Suppressor macrophage treated with lipopolysaccharide for 1 hour (primary cell): Measurements from ENCODE around the gene RTP5.

Experiments used
- DNase-seq, 3 donors: peaks; one replicate each; pipeline ENCODE4 v3.0.0-alpha.2; 2020 to 2022

RTP5 gene

DNA sequence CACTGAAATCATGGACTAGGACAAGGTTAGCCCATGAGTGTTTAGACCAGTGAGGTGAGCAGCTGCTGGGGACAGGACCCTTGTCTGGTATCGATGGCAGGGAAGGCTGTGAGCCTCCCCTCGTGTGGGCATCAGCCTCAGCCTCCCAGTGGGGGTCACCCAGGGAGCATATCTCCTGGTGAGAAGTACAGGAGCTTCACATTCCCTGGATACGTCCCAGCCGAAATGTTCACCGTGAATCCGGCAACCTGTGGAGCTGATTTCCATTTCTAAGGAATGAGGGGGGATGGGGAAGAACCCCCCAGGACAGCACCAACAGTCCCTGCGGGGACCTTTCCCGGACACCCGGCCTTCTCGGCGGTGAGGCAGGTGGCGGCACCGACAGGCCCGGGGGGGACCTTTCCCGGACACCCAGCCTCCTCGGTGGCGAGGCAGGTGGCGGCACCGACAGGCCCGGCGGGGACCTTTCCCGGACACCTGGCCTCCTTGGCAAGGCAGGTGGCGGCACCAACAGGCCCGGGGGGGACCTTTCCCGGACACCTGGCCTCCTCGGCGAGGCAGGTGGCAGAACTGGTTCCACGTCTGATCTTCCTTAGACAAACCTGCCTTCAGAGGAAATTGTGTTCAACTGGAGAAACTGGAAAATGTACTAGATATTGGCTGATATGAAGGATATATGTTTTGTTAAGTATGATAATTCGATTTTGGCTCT is 21.2 kb downstream of the RTP5 start:
- no peak for DNase-seq

DNA sequence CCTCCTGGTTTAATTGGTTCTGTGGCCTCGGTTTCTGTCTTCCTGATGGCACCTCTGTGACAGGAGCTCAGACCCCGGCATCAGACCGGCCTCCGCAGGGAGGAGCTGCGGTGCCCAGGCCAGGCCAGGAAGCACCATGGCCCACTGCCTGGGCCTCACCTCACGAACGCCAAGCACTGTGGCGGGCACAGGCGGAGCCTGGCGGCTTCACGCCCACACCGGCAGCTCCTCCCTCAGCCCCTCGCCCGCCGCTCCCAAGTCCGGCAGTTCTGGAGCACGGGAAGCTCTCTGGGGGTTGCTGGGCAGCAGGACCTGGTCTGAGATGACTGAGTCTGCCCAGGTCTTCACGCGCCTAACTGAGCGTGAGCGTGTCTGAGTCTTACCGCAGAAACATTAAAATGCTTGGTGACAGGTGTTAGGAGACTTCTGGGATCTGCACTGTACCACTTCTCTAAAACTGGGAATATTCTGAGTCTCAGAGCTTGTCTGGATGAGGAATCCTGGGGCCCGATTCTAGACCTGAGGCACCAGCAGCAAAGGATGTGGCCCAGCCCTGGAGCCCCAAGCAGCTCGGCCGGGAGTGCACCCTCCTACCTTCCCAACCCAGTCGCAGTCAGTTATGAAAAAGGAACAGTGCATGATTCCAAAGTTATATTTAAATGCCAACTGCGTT is 21.9 kb downstream of the RTP5 start:
- DNase-seq, result no peak

DNA sequence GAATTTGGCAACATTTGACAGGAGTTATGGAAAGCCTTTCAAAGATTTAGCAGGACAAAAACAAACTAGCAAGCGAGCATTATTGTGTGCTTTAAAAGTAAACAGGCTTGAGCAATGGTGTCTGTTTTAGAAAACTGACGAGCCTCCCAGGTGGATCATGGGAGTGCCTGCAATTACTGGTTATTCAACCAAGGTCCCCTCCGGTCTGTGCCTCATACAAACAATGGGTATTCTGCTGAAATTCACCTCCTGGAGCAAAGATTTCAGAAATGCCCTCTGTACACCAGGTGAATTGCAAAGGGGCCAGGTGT is 22.4 kb downstream of the RTP5 start:
- no peak for DNase-seq

DNA sequence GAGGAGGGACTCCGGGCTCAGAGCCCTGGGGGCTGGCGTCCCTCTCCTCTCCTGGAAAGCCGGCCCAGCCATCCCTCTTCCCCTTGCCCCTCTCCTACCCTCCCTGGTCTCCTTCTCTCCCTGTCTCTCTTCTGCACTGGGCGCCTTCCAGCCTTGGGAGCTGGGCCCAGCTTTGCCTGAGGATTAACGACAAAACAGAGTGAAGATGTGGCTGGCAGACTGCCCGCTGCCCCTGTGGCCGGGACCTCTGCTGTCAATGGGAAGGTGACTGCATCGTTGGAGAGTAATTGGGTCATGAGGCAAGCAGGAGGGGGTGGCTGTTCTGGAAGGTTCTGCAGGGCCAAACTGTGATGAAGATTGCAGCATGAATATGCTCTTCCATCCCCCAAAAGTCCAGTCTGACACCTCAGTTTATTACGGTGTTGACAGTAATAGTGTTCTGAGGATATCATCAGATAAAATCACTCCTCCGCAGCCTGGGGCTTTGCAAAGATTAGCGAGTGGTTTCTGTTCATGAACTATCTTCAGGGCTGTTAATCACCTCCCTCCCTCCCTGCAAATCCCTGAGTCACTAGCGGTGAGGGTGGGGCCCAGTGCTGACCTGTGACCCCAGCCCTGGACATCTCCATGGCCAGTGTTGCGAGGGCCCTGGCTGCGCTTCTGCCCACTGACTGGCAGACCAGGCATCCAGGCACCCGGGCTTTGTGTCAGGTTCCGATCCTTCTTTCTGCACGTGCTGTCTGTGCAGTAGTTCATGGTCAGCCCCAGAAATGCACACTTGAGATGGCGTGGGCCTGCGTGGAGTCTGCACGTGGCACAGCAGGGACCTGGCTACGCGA is 23.0 kb downstream of the RTP5 start:
- no peak for DNase-seq

DNA sequence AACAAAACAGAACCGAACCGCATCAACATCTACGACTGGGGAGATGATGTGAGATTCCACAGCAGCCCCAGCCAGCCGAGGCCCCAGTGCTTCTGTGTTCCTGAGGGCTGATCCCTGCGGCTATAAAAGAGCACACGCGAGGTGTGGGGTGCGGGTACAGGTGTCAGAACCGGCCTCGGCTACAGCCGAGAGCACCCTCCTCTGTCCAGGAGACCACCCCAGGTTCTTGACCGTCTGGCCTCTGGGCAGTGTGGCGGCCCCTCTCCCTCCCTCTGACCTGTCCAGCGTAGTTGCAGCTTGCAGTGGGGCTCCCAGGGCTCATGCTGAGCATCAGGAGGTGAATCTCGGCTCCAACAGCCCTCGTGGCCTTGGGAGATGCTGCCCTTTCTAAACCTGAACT is 23.7 kb downstream of the RTP5 start:
- DNase-seq, result no peak

DNA sequence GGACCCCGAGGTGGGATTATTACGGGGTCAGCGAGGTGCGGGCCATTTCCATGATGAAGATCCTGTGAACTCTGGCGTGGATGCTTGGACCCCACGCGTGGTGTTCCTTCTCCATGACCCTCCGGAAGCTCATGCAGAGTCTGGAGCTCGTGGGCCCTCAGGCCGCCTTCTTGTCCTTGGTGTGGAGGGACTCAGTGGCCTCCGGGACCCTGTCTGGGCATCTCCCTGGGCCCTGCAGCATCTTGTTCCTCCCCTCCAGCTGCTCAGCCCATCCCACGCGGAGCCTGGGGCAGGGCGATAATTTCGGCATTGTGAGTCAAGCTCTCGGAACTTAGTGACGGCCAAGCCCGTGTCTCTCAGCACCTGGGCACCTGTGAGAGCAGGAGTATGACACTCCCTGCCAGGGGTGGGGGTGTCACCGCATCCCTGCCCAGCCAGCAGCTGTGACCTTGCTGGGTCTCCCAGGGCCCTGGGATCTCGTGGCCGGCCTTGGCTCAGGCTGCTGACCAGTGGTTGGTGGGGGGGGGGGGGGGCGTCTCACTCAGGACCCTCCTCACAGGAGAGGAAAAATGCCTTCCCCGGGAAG is 24.6 kb downstream of the RTP5 start:
- no peak for DNase-seq

DNA sequence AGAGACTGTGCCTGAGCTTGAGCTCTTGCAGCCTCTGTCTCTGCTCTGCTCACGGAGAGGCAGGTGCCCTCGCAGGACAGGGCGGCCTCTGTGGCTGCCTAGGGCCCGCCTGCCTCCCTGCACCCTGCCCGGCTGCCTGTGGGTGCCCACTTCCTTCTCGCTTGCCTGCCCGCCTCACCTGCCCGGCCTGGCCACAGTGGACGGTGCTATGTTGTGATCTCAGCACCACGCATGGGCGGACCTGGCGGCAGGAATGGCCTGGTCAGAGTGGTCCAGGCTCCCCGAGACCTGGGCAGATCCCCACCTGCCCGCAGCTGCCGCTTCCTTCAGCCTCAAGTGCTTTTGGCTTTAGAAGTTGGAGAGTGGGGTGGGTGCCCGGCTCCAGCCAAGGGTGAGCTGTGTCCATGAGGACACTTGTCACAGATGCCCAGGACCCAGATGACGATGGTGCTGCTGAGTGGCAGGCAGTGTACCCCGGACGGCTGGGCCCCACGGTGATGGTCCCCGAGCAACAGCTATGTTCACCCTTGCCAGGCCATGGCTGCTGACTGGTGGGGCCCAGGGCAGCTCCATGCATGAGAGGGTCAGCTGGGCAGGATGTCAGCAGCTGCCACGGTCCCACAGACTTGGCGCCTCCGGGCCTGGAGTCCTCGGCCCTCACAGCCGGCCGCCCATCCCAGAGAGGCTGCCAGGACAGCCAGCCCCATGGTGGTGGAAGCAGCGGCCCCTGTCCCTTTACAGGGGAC is 25.3 kb downstream of the RTP5 start:
- DNase-seq, result no peak

DNA sequence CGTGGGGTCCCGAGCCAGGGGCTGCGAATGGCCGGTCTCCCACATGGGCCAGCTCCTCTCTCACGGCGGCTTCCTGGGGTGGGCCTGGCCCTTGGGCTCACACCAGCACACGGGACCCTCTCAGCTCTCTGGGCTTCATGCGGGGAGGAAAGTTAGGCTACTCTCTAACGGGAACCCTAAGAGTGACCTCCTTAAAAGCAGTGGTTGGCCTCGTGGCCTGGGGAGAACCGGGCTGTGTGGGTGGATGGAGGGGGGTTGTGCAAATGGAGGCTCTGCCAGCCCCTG is 25.8 kb downstream of the RTP5 start:
- DNase-seq, result no peak

DNA sequence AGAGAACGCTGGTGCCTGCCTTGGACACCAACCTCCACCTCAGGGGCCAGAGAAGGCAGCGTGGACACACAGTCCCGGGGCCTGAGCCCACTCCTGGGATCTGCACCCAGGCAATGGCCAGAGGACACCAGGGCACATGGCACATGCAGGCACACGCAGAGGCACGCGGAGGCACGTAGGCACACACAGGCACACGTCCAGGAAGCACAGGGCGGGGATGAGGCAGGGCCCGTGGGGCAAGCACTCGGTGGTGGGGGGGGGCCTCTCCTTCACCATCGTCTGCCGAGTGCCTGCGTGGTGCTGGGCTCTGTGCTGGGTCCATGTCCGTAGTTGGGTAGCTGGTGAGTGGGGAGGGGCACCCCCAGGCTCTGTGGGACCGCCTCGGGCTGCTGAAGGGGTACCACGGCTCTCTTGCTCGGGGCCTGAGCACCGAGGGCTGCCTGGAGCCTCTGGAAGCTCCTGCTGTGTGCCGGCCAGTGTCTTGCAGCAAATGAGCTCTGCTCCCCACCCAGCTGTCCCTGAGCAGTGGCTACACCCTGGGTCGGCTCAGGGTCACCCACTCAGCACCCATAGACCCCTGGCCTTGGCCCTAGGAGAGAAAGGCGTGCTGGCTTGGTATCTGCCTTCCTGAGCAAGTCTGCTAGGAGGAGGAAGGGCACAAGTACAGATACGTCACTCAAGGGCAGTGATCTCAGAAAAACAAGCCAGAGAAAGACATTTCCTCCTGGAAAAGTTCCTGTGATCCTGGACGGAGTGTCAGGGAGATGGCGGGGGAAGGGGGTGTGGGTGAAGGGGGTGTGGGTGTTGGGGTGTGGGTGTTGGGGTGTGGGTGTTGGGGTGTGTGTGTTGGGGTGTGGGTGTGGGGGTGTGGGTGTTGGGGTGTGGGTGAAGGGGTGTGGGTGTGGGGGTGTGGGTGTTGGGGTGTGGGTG is 26.4 kb downstream of the RTP5 start:
- DNase-seq, result peak in 2 of 3 donors; percentile 20 to 43

DNA sequence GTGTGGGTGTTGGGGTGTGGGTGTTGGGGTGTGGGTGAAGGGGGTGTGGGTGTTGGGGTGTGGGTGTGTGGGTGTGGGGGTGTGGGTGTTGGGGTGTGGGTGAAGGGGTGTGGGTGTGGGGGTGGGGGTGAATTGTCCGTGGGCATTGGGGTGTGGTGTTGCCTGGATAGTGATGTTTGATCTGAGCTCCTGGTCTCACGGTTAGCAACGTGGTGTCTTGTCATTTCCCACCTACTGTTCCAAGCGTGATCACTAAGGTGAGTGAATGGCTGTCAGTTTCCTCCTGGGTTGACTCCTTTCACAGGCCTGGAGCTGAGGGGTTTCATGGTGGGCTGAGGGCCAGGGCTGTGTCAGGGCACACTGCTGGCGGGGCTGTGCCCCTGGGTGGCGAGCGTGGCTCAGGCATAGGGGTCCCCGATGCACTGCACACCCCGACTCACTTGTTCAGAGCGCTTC is 27.2 kb downstream of the RTP5 start:
- DNase-seq, result peak in 1 of 3 donors; percentile 4

DNA sequence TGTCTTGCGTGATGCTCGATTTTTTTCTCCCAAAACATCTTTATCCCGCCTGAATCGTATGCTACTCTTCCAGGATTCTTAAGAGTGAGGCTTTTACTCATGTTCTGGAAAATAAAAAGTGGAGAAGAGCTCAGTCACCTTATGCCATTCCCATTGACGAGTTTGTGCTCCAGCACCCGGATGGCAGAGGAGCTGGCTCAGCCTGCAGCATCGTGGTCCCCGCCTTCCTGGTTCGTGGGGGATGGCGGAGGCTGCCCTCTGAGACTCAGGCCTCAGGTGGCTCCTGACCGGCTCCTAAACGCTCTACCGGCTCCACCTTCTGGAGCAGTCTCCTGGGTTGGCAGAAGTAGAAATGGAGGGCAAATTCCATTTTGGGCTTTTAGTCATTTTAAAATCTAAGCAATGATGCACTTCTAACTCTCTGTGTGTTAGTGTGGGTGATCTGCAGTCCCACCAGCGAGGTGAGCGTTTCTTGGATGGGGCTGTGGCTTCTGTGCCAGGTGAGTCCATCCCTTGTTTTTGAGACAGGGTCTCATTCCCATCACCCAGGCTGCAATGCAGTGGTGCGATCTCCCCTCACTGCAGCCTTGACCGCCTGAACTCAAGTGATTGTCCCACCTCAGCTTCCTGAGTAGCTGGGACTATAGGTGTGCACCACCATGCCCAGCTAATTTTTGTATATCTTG is 27.8 kb downstream of the RTP5 start:
- DNase-seq, result no peak

DNA sequence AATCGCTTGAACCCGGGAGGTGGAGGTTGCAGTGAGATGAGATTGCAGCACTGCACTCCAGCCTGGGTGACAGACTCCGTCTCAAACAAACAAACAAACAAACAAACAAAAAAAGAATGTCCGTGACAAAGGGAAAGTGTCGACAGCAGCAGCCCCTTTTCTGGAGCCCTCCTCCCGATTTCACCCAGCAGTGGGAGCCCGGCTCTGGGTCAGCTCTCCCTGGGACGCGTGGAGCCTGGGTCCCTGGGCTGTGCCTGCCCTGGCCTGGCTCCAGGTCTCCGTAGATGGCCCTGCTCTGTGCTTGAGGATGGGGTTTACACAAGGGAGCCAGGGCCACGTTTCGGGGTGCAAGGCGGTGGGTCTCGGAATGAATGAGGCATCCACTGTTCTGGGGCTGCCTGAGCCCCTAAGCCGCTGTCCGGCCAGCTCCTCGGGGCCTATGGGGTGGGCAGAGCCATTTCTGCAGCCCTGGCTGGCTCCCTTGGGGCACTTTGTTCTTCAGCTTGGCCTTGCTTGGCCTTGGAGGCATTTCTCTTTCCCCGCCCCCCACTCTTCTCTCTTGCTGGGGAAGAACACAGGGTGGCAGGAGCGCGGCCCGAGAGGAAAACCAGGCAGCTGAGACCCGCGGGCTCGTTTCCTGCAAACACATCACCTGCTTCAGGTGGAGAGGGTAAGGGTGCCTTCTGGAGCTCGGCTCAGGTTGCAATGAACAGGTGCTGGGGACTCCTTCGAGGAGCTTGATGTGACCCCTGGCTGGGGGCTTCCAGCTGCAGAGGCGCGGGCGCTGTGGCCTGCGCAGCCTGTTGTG is 29.1 kb downstream of the RTP5 start:
- no peak for DNase-seq

DNA sequence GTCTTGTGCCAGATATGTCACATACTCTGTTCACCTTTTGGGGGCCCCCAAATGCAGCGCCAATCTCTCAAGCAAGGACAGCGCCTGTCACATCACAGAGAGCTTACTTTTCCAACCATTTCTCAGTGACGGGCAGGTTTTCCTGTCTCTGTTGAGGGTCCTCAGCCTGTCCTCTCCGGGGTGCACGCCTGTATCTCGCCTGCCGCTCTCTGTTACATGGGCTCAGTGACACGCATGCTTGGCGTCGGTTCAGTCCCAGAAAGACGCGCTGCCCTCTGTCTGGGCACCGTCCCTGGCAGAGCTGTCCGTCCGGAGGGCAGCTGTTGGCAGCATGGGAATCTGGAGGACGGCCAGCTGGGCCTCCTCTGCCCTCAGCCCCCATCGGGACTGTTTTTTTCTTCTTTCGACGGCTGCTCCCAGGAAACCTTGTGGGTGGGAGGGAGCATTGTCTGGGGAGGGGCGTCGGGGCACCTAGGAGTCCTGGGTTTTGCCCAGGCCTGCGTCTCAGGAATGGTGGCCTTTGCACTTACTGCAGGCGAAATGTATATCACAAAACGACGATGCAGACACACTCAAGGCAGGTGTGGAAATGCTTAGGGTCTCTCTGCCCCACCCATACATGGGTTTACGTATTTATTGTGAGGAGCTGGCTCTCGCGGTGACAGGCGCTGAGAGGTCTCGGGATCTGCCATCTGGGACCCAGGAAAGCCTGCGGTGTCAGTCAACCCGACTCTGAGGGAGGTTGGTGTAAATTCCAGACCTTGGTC is 30.9 kb downstream of the RTP5 start:
- no peak for DNase-seq

DNA sequence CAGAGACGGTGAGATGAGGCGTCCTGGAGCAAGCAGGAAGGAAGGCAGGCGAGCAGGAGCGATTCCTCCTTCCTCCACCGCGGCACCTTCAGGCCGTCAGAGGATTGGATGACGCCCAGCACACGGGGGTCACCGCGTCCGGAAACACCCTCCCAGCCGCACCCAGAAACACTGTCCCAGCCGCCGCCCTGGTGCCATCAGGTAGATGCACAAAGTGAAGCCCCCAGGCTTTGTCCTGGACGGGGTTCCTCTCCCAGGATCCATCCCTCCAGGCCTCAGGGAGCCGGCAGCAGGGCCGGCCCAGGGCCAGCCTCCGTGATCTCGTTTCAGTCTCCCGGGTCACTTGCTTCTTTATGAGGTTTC is 31.5 kb downstream of the RTP5 start:
- no peak for DNase-seq

DNA sequence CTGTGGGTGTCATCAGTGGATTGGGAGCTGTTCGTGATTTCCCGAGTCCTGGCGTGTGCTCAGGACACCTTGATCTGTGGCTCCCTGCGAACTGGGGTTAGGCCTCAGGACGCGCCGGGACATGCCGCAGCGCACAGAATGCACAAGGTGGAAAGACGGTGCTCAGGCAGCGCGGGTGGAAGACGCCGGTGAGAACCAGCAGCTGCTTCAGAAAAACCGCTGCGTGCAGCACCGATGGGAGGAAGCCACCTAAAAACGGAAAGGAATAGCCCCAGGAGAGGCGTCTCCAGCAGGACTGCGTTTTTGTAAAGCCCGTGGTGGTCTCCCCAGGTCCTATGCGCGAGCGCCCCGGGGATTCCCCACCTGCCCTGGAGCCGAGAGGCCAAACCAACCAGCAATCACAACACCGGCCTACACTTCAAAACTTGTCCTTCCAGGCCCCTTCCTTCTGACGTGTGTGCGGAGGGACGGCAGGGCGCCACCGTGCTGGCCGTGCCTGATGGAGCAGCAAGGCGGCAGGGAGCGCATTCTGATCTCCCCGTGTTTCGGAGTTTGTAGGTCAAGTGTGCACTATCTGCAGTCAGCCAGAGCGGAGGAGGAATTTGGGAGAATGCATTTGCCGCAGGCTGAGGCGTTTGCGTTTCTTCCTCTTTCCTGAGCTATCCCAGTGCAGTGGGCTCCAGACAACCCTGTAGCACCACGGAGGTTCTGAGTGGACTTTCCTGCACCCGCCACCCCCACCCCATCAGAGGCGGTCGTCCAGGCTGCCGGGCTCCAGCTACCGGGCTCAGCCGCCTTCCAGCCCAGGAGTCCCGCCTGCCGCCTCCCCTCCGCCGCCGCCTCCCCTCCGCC is 32.2 kb downstream of the RTP5 start:
- DNase-seq, result no peak

DNA sequence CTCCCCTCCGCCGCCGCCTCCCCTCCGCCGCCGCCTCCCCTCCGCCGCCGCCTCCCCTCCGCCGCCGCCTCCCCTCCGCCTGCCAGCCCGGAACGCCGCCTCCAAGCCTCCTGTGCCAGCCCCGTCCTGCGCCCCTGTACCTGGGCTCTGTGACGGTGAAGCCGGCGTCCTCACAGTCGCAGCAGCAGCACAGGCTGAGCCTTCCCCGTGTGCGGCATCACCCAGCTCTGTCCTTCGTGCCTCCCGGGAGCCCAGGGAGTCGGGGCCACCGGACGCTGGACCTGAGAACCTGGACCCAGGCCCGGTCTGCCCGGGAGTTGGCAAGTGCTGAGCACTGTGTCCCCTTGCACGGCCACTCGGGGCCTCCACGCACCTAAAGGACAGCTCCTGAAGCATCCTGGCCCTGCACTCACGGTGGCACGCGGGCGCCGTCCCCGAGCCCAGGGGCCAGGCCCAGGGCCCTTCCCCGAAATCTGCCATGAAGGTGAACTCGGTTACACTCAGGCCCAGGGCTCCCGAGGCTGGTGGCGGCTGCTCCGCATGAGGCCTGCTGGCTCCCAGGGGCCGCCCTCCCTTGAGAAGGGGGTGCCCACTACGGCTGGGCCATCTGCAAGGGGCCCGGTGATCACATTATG is 32.9 kb downstream of the RTP5 start:
- DNase-seq, result no peak

DNA sequence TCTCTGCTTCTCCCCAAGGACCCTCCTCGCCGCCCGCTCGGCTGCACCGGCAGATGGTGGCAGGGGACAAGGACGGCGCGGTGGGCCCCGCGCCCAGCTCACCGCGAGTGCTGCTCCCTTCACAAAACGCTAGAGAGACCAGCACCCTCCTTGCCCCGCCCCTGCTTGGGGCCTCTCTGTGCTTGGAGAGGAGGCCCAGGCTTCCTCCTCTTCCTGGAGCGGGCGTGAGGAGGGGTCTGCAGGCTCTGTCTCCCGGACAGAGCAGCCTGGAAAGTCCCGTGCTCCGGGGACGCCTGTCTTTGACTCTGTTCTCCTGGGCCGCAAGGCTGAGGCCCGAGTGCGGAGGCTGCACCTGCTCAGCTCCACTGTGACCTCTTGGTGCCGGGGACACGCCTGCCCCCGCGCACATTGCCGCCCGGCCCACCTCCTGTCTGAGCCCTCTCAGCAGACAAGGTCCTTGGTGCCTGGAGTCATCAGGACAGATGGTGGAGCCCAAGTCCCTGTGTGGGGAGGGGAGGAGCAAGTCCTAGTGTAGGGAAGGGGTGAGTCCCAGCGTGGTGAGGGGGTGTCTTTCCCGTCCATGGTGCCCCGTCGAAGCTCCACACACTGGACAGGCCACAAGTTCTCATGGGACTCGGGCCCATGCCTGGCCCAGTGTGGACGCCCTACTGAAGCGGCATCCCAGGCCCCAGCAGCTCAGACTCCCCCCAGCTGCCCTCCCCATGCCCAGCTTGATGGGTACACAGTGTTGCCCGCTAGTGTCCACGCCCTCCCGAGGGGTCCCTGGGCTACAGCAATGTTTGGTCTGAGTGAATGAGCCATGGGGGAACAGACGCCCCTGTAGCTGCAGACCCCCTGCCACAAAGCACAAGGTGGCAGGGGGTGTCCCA is 33.8 kb downstream of the RTP5 start:
- DNase-seq, result no peak
